MCF 10A (cell line): ENCODE data around the gene ZDHHC20. TPM values are rescaled to one million over a fixed set of nuclear protein-coding genes. Genes with fewer than 3 reads are reported as not detected.

Experiments
- BruUV-seq: library from RNA; stranded (reverse); fragments of 400-500 nt; replicated peaks from 2 replicates; lab custom pipeline; 2021; lab: Mats Ljungman, UMichigan
- CTCF ChIA-PET: fragments of 300-600 bp; sonication (Branson Sonifier 250); formaldehyde crosslinking; extraction: SDS; loops from one replicate; lab custom pipeline; 2021; ENCODE audit warnings: antibody characterized with exemption, inconsistent platforms; lab: Yijun Ruan, JAX
- POLR2A ChIA-PET: fragments of 300-600, 350-650 bp; sonication (Branson Sonifier 250); formaldehyde crosslinking; extraction: SDS; loops from one replicate; lab custom pipeline; 2020; ENCODE audit warnings: antibody characterized with exemption, inconsistent platforms; lab: Yijun Ruan, JAX
- DNase-seq: peaks from one replicate; pipeline ENCODE4 v3.0.0-alpha.2; 2018; ENCODE audit not compliant: unreplicated experiment
- H3K27ac Mint-ChIP-seq: one replicate; pipeline ENCODE4 v1.8.0; 2022; ENCODE audit warnings: mild to moderate bottlenecking, low read depth, mixed read lengths; ENCODE audit not compliant: unreplicated experiment
- H3K27me3 Mint-ChIP-seq: one replicate; pipeline ENCODE4 v1.8.0; 2022; ENCODE audit warnings: mixed read lengths; ENCODE audit not compliant: insufficient read depth, unreplicated experiment
- H3K36me3 Mint-ChIP-seq: one replicate; pipeline ENCODE4 v1.8.0; 2022; ENCODE audit warnings: mild to moderate bottlenecking, moderate library complexity, mixed read lengths; ENCODE audit not compliant: insufficient read depth, unreplicated experiment
- H3K4me1 Mint-ChIP-seq: one replicate; pipeline ENCODE4 v1.8.0; 2022; ENCODE audit warnings: mixed read lengths; ENCODE audit not compliant: insufficient read depth, unreplicated experiment
- H3K4me3 Mint-ChIP-seq: one replicate; pipeline ENCODE4 v1.8.0; 2022; ENCODE audit warnings: mild to moderate bottlenecking, moderate library complexity, mixed read lengths; ENCODE audit not compliant: unreplicated experiment
- H3K9me3 Mint-ChIP-seq: one replicate; pipeline ENCODE4 v1.8.0; 2022; ENCODE audit warnings: mixed read lengths; ENCODE audit not compliant: unreplicated experiment
- CTCF ChIP-seq: fragments of 200-600 bp; IDR thresholded peaks from one replicate; pipeline ENCODE4 v1.8.0; 2022; ENCODE audit warnings: antibody characterized with exemption, mild to moderate bottlenecking; ENCODE audit not compliant: unreplicated experiment
- intact Hi-C: fragments of 100-400 bp; cut with micrococcal nuclease; formaldehyde crosslinking; loops from 2 replicates; pipeline ENCODE4 v1.14.1; 2022
- total RNA-seq: library from RNA; stranded (reverse); gene quantifications from 2 replicates; pipeline ENCODE4 v1.2.3, GENCODE V29; 2022

ZDHHC20 gene
- total RNA-seq, 1 experiment from 2014 or later = 42.2 TPM

DNA sequence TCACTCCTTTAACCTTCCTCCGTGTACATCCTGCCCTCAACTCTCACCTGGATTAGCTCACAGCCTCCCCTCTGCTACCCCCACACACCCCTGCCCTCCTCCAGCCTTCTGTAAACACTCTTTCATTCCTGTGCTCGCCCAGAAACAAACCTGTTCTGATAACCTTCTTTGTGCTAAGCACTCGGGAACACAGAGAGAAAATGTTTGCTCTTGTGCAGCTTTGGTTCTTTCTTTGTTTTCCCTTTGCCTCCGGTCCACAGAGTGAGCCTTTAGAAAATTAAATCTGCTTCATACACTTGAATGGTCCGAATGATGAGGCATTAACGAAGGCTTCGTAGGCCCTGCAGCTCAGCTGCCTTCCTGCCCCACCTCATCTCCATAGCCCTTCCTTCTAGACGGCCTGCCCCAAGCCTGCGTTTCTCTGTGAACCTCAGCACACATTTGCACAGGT is 6.6 kb upstream of the ZDHHC20 start:
- H3K4me3 Mint-ChIP-seq = no peak overlapping the region
- no TSS peak for BruUV-seq
- H3K27ac Mint-ChIP-seq = no peak overlapping the region
- ChIA-PET CTCF (interaction anchor here (0.6 to 3.1 kb wide), 4 partner anchors 9 to 169 kb away, joined by 3 to 12 read pairs (median 3); no protein-coding TSS in a partner anchor), POLR2A (no interaction called here)
- H3K27me3 Mint-ChIP-seq = no peaks in the 10 kb centered on the region
- H3K36me3 Mint-ChIP-seq = no peaks in the 10 kb centered on the region
- DNase-seq = no peak
- peaks cover 12% of the 10 kb centered on the region for H3K9me3 Mint-ChIP-seq
- no peaks in the 10 kb centered on the region for H3K4me1 Mint-ChIP-seq
- intact Hi-C loops = no loop called here
- no peak for TF ChIP-seq CTCF

- TF ChIP-seq CTCF = no peak
- no peak for DNase-seq
- H3K9me3 Mint-ChIP-seq = no peaks in the 10 kb centered on the region
- intact Hi-C loops = no loop called here
- no peaks in the 10 kb centered on the region for H3K4me1 Mint-ChIP-seq
- no peak overlapping the region for H3K4me3 Mint-ChIP-seq
- no TSS peak for BruUV-seq
- CTCF ChIA-PET = interaction anchor here (1.0 to 3.1 kb wide), 3 partner anchors 13 to 167 kb away, joined by 4 to 12 read pairs (median 4); no protein-coding TSS in a partner anchor
- no peak overlapping the region for H3K27ac Mint-ChIP-seq
- H3K27me3 Mint-ChIP-seq = no peaks in the 10 kb centered on the region
- POLR2A ChIA-PET = interaction anchor here (1.1 kb wide), 1 partner anchor 27 kb away, joined by 3 read pairs; no protein-coding TSS in a partner anchor
- H3K36me3 Mint-ChIP-seq = no peaks in the 10 kb centered on the region
Observed at GRCh38 chr13:21463424-21463823, 4.3 kb upstream of the ZDHHC20 start.

GRCh38 chr13:21461131-21461530 is 2.0 kb upstream of the ZDHHC20 start:
- no peak overlapping the region for H3K4me3 Mint-ChIP-seq
- no peaks in the 10 kb centered on the region for H3K36me3 Mint-ChIP-seq
- CTCF ChIA-PET = interaction anchor here (1.0 to 4.0 kb wide), 3 partner anchors 15 to 152 kb away, joined by 5 to 29 read pairs (median 7); no protein-coding TSS in a partner anchor
- intact Hi-C loops = no loop called here
- H3K9me3 Mint-ChIP-seq = no peaks in the 10 kb centered on the region
- no peak for DNase-seq
- POLR2A ChIA-PET = no interaction called here
- no peaks in the 10 kb centered on the region for H3K27me3 Mint-ChIP-seq
- no TSS peak for BruUV-seq
- peaks cover 16% of the 10 kb centered on the region for H3K4me1 Mint-ChIP-seq
- no peak for TF ChIP-seq CTCF
- no peak overlapping the region for H3K27ac Mint-ChIP-seq

DNA sequence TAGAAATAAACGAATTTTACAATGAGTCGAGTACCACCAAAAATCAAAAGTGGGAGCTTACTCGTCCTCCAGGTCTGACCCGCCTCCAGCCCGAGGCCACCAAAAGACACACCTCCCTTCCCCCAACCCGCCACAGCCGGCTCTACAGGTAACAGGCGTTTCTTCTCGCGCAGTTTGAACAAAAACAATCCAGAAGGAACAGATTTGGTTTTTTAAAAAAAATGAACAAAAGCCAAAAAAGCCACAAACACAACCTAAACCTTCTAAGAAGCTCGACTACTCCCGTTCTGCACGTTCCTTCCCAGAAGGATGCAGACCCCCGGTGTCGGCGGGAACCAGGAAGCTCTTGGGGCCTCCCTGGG is 671 bp downstream of the ZDHHC20 start:
- ChIA-PET CTCF (interaction anchor here (0.6 to 4.0 kb wide), 5 partner anchors 18 to 452 kb away, joined by 3 to 29 read pairs (median 3); no protein-coding TSS in a partner anchor), POLR2A (interaction anchor here (0.7 to 2.3 kb wide), 21 partner anchors 8 to 1965 kb away, joined by 3 to 43 read pairs (median 4); partner anchors contain the start of genes MRPL57 and SKA3)
- Mint-ChIP-seq H3K27ac (peak overlapping the region; percentile 75), H3K4me1 (peaks cover 22% of the 10 kb centered on the region), H3K9me3 (no peaks in the 10 kb centered on the region), H3K27me3 (no peaks in the 10 kb centered on the region), H3K4me3 (peak overlapping the region; percentile 88), H3K36me3 (no peaks in the 10 kb centered on the region)
- intact Hi-C loops = loop anchor here (2.0 kb wide), 1 partner anchor 22 kb away; no protein-coding TSS in a partner anchor
- no TSS peak for BruUV-seq
- peak; percentile 65 for DNase-seq
- no peak for TF ChIP-seq CTCF
